ENCODE results near the gene PLG.
"Not testable (repeated sequence)": the region's sequence is repeated elsewhere in the genome, so short reads cannot be mapped to it uniquely, and the experiment has no call there.

Gene PLG

GRCh38 chr6:160774399-160774798 is 72.4 kb downstream of the PLG start:
- DNase-seq (ENCODE audit: low spot score): no peak
- no peak for FAIRE-seq

DNA sequence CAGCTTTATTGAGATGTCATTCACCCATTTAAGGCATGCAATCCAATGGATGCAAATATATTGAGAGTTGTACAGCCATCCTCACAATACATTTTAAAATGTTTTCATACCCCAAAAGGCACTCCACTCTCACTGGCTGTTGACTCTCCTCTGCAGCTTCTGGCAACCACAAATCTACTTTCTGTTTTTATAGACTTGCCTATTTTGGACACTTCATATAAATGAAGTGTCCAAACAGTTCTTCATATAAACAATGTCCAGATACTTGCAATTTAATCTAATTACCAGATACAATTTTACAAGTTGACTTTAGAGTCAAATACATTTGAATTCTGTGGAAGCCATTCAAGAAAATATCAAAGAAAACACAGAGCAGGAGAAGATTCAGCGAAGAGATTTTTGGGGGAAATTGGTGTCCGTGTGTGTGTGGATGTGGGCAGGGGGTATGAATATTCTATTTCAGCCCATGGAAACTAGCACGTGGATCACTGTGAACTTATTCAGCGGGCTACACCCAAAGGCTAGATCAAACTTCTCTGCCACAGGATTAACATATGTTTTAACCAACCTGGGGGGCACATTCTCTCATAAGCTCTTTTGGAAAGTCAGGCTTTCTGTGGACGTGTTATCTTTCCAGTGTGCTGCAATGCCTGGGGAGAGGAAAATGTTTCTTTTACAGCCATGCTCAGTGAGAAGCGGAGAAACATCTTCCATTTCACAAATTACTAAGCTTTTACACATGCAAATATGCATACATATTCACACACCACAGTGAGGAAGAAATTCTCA is 73.9 kb downstream of the PLG start:
- FAIRE-seq (no peak), DNase-seq (ENCODE audit: low spot score) (no peak)

GRCh38 chr6:160779095-160779494 is 77.1 kb downstream of the PLG start:
- DNase-seq (ENCODE audit: low spot score); FAIRE-seq: not testable (repeated sequence)

DNA sequence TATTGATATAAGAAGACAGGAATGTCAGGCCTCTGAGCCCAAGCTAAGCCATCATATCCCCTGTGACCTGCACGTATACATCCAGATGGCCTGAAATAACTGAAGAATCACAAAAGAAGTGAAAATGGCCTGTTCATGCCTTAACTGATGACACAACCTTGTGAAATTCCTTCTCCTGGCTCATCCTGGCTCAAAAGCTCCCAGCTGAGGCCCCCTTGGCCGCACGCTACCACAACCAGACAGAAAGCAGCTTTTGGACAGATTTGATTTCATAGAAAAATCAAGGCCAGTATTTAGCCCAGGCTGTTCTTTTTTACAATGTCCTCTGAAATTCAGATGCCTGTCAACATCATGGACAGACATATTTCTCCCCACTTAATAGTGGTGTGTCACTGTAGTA is 78.6 kb downstream of the PLG start:
- FAIRE-seq; DNase-seq (ENCODE audit: low spot score): not testable (repeated sequence)

- FAIRE-seq (no peak), DNase-seq (ENCODE audit: low spot score) (no peak)
These were observed 79.3 kb downstream of the PLG start for GRCh38 chr6:160781298-160781697.

DNA sequence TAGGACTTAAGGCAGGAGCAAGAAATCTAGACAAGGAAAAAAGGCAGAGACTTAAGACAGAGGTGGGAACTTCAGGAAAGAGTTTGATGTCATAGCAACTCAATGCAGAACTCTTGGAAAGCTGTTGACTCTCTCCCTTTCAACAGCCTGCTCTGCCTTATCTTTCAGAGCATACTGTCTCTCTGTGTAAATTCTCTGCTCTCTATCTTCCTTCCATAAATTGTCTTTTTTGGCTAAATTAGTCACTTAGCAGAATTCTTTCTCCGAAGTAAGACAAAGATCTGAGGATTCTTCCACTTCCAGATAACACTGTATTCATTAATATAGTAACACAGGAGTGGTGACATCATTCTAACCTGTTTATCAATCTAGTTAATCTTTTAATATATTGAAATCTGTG is 80.2 kb downstream of the PLG start:
- DNase-seq (ENCODE audit: low spot score): no peak
- FAIRE-seq: no peak

GRCh38 chr6:160783741-160784140 is 81.7 kb downstream of the PLG start:
- FAIRE-seq (no peak), DNase-seq (ENCODE audit: low spot score) (no peak)

- FAIRE-seq; DNase-seq (ENCODE audit: low spot score): not testable (repeated sequence)
These were observed 86.1 kb downstream of the PLG start for GRCh38 chr6:160788126-160788525.

DNA sequence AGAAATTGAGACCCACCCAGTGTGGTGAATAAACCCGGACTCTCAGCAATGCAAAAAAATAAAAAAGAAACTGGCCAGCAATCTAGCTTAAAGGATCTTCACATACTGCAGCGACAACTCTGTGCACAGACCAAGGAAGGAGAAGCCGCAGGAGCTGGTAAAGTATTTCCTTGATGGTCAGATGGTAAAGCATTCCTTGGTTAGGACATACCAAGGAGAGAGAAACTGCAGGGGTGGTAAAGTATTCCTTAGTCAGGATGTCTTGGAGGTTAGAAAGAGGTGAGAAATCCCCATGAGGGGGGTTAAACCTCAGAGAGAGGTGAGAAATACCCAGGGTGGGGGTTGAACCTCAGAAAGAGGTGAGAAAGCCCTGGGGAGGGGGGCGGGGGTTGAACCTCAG is 86.8 kb downstream of the PLG start:
- FAIRE-seq: no peak
- no peak for DNase-seq (ENCODE audit: low spot score)

GRCh38 chr6:160789263-160790027 is 87.4 kb downstream of the PLG start:
- FAIRE-seq: no peak
- no peak for DNase-seq (ENCODE audit: low spot score)

DNA sequence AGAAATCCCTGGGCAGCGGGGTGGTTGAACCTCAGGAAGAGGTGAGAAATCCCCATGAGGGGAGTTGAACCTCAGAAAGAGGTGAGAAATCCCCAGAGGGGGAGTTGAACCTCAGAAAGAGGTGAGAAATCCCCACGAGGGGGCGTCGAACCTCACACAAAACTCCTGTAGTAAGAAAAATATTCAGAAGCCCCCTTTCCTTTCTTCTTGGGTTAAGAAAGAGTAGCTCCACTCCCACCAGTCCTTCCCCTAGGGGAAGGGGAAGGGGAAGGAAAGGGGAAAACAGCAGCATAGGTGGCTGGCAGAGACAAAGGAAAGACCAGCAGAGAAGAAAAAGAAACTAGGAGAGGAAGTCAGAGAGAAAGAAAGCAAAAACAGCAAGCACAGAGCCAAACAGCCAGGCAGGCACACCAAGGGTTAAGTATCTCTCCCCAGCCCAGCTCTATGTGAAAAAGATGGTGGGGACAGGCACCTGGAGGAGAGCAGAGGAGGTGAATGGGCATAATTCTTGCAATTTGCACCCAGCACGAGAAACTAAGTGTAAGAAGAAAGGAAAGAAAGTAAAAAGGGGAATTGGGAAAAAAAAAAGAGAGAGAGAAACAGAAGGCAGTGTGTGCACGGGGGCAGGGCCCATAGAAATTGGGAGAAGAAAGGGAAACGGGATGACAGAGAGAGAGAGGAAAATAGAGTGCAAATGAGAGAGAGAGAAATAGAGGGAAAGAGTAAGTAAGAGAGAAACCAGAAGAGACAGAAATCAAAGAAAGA is 88.2 kb downstream of the PLG start:
- DNase-seq (ENCODE audit: low spot score) (no peak), FAIRE-seq (no peak)

DNA sequence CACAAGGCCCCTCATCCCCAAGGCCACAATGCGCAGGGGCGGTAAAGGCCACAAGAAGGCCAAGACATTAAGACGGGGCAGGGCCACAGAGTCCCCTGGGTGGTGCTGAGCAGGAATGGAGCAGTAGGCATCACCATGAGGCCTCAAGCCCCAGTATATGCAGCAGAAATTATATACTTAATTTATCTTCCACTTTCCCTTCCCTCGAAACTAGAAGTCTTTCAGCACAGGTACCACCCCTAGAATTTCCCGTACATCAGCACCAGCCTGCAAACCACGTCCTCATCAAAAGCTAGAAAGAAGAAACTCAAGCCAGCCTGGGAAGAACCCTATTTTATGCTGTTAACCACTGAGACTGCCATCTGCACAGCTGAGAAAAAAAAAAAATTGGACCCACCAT is 89.4 kb downstream of the PLG start:
- FAIRE-seq: no peak
- no peak for DNase-seq (ENCODE audit: low spot score)

DNA sequence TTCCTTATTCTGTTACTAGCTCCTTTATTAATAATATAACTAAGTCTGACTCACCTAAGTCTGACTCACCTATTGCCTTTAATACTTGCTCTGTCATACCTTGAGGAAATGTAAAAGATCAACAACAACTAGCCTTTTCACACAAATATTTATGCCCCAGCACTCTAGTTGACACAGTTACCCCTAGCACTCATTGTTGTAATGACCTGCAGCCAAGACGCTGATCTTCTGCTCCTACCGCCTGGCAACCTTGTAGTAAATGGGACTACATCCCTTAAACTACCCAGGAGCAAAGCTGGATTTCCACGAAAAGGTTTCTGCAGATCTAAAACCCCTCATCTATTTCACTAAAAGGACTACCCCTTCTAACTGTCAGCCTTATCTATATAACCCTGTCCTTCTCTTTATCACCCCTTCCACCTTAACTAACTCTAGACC is 90.0 kb downstream of the PLG start:
- FAIRE-seq: no peak
- DNase-seq (ENCODE audit: low spot score): no peak

DNA sequence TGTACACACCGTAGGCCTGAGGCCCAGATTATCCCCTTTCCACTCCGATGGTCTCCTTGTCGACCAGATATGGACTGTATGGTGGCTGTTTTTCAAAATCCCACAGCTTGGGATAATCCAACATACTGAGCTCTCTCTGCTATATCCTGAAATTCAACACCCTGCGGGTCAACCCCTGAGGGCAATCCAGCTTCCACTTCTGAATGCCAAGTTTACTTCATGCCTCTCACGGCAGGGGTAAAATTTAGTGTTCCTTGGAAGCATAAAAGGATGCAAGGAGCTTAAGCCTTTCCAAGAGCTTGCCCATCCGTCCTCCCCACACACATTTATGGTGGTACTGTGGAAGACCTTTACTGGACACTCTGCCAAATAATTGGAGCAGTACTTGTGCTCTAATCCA is 90.7 kb downstream of the PLG start:
- DNase-seq (ENCODE audit: low spot score) (no peak), FAIRE-seq (no peak)

GRCh38 chr6:160793652-160794051 is 91.6 kb downstream of the PLG start:
- DNase-seq (ENCODE audit: low spot score) (no peak), FAIRE-seq (no peak)

DNA sequence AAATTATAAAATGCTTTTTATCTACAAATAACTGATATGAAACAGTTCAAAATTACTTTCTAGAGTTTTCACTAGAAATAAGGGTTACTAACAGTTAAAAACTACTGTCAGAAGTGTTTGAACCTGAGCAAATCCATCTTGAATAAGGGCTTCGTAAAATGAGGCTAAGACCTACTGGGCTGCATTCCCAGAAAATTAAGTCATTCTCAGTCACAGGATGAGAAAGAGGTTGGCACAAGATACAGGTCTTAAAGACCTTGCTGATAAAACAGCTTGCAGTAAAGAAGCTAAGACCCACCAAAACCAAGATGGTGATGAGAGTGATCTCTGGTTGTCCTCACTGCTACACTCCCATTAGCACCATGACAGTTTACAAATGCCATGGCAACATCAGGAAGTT is 93.7 kb downstream of the PLG start:
- DNase-seq (ENCODE audit: low spot score) (no peak), FAIRE-seq (no peak)

GRCh38 chr6:160798625-160799024 is 96.6 kb downstream of the PLG start:
- DNase-seq (ENCODE audit: low spot score) (no peak), FAIRE-seq (no peak)

- no peak for FAIRE-seq
- no peak for DNase-seq (ENCODE audit: low spot score)
These were observed 97.9 kb downstream of the PLG start for GRCh38 chr6:160799801-160800506.

DNA sequence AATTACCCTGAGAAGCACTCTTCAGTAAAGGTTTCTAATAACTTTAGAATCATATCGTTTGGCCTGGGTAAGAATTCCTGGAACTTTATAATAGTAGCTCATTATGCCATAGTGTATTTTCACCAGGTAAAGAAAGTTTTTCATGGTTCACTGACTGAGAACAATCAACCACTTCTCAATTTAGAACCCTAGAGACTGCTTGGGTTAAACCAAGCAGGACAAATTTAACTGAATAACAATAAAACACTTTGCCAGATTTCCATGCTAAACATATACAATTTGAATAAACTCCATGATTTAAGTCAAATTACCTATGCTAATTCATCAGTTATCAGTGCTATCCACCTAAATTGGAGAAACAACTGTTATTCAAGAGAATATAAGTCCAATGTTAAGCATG is 99.4 kb downstream of the PLG start:
- DNase-seq (ENCODE audit: low spot score): no peak
- FAIRE-seq: no peak

- FAIRE-seq: not testable (repeated sequence)
These were observed 100.0 kb downstream of the PLG start for GRCh38 chr6:160802049-160802448.

More at GRCh38 chr6:160802049-160802448, 100.0 kb downstream of the PLG start:
- not testable (repeated sequence) for DNase-seq (ENCODE audit: low spot score)
